H1 (cell line): Measurements from ENCODE around the gene FIZ1. TPM values are rescaled to one million over a fixed set of nuclear protein-coding genes. Genes with fewer than 3 reads are reported as not detected.
"Not testable (repeated sequence)": the region's sequence is repeated elsewhere in the genome, so short reads cannot be mapped to it uniquely, and the experiment has no call there.

ENCODE experiments used
- CTCF ChIA-PET: fragments of 300-600 bp; sonication (Branson Sonifier 250); formaldehyde crosslinking; loops from one replicate; lab custom pipeline; 2021; ENCODE audit not compliant: partially characterized antibody; lab: Charles Lee
- POLR2A ChIA-PET: fragments of 300-600 bp; sonication (Branson Sonifier 250); formaldehyde crosslinking; loops from one replicate; lab custom pipeline; 2021; ENCODE audit warnings: inconsistent platforms; ENCODE audit not compliant: partially characterized antibody; lab: Charles Lee
- DNase-seq, 2 experiments: peaks; one replicate each; pipeline versions ENCODE4 v3.0.0 to v3.0.0-alpha.2; 2010 to 2022; ENCODE audit warnings: low spot score in 2 of 2, low read depth in 1 of 2, mixed read lengths in 1 of 2
- FAIRE-seq: peaks from 2 replicates; lab custom pipeline; 2011; peaks lifted over from hg19 to GRCh38; lab: Jason Lieb, UNC
- H2AFZ ChIP-seq: 2 replicates; pipeline ENCODE4 v1.8.1; 2012; ENCODE audit warnings: low read length, inconsistent platforms
- H2AK5ac ChIP-seq: 2 replicates; pipeline ENCODE4 v1.6.1; 2013; ENCODE audit warnings: low read depth, low read length
- H2BK120ac ChIP-seq: replicated peaks from 2 replicates; pipeline ENCODE3; 2013; ENCODE audit warnings: low read depth, low read length, inconsistent platforms
- H2BK12ac ChIP-seq: 2 replicates; pipeline ENCODE4 v1.6.1; 2013; ENCODE audit warnings: low read depth, low read length
- H2BK15ac ChIP-seq: 2 replicates; pipeline ENCODE4 v1.6.1; 2013; ENCODE audit warnings: low read length
- H2BK20ac ChIP-seq: 2 replicates; pipeline ENCODE4 v1.6.1; 2013; ENCODE audit warnings: low read length
- H2BK5ac ChIP-seq: 2 replicates; pipeline ENCODE4 v1.6.1; 2013; ENCODE audit warnings: low read depth, low read length
- H3K14ac ChIP-seq: 2 replicates; pipeline ENCODE4 v1.6.1; 2013; ENCODE audit warnings: inconsistent platforms; ENCODE audit not compliant: insufficient read length
- H3K18ac ChIP-seq: 2 replicates; pipeline ENCODE4 v1.6.1; 2013; ENCODE audit warnings: low read length; ENCODE audit errors: extremely low read depth
- H3K23ac ChIP-seq: 2 replicates; pipeline ENCODE4 v1.6.1; 2013; ENCODE audit warnings: inconsistent platforms; ENCODE audit not compliant: insufficient read length
- H3K23me2 ChIP-seq: 2 replicates; pipeline ENCODE4 v1.6.1; 2013; ENCODE audit warnings: low read depth, low read length
- H3K27ac ChIP-seq: 2 replicates; pipeline ENCODE4 v1.6.1; 2011; ENCODE audit warnings: low read depth, low read length, inconsistent platforms
- H3K27me3 ChIP-seq, 4 experiments: replicated peaks in 1 of 4; 1 replicate in 1 of 4; 2 replicates in 3 of 4; pipeline versions ENCODE4 v1.6.1 to v1.8.1; 2011 to 2013; ENCODE audit warnings: low read length in 3 of 4, mild to moderate bottlenecking in 3 of 4, inconsistent platforms in 2 of 4, mixed read lengths in 2 of 4, moderate library complexity in 1 of 4; ENCODE audit not compliant: control insufficient read depth in 3 of 4, insufficient read depth in 3 of 4; ENCODE audit errors: extremely low read depth in 1 of 4
- H3K36me3 ChIP-seq, 4 experiments: 2 replicates each; pipeline versions ENCODE4 v1.6.1 to v1.8.1; 2011 to 2013; ENCODE audit warnings: mild to moderate bottlenecking in 4 of 4, low read length in 3 of 4, moderate library complexity in 2 of 4, control low read depth in 1 of 4, inconsistent platforms in 1 of 4; ENCODE audit not compliant: insufficient read depth in 4 of 4, control insufficient read depth in 2 of 4
- H3K4ac ChIP-seq: replicated peaks from 2 replicates; pipeline ENCODE3; 2013; ENCODE audit warnings: low read length, low read depth, mixed read lengths, inconsistent platforms; ENCODE audit not compliant: insufficient read length
- H3K4me1 ChIP-seq, 4 experiments: replicated peaks in 1 of 4; 1 replicate in 1 of 4; 2 replicates in 3 of 4; pipeline versions ENCODE4 v1.6.1 to v1.8.1; 2011 to 2013; ENCODE audit warnings: low read length in 3 of 4, inconsistent platforms in 2 of 4, mixed read lengths in 1 of 4; ENCODE audit not compliant: insufficient read depth in 4 of 4, control insufficient read depth in 3 of 4
- H3K4me2 ChIP-seq, 2 experiments: 2 replicates each; pipeline versions ENCODE4 v1.6.1 to v1.8.1; 2011 to 2013; ENCODE audit warnings: low read depth in 2 of 2, low read length in 2 of 2, control low read depth in 1 of 2, inconsistent platforms in 1 of 2, mild to moderate bottlenecking in 1 of 2; ENCODE audit not compliant: insufficient read depth in 1 of 2
- H3K4me3 ChIP-seq, 4 experiments: fragments of 200-600, 300-600 bp in 1 of 4; sonication (generic), shearing (Covaris generic), sonication (Bioruptor Twin) in 1 of 4; 2 replicates each; pipeline versions ENCODE4 v1.5.1 to v1.8.1; 2011 to 2016; ENCODE audit warnings: low read length in 4 of 4, low read depth in 3 of 4, control low read depth in 2 of 4, inconsistent platforms in 2 of 4, mild to moderate bottlenecking in 2 of 4, mixed read lengths in 1 of 4, moderate library complexity in 1 of 4; ENCODE audit not compliant: insufficient read depth in 2 of 4; ENCODE audit errors: extremely low read depth in 1 of 4
- H3K56ac ChIP-seq: replicated peaks from 2 replicates; pipeline ENCODE3; 2013; ENCODE audit warnings: low read depth, mild to moderate bottlenecking, mixed read lengths, low read length, inconsistent platforms; ENCODE audit not compliant: insufficient read length
- H3K79me1 ChIP-seq: 2 replicates; pipeline ENCODE4 v1.6.1; 2013; ENCODE audit warnings: low read depth, low read length, control low read depth
- H3K79me2 ChIP-seq, 2 experiments: 2 replicates each; pipeline versions ENCODE4 v1.6.1 to v1.8.1; 2012 to 2013; ENCODE audit warnings: low read length in 2 of 2, mild to moderate bottlenecking in 2 of 2, inconsistent platforms in 1 of 2; ENCODE audit not compliant: insufficient read depth in 2 of 2, control insufficient read depth in 1 of 2
- H3K9ac ChIP-seq, 4 experiments: replicated peaks in 1 of 4; 1 replicate in 1 of 4; 2 replicates in 3 of 4; pipeline versions ENCODE4 v1.6.1 to v1.8.1; 2011 to 2013; ENCODE audit warnings: low read depth in 3 of 4, low read length in 3 of 4, control low read depth in 2 of 4, mild to moderate bottlenecking in 2 of 4, moderate library complexity in 2 of 4, inconsistent platforms in 1 of 4; ENCODE audit errors: extremely low read depth in 1 of 4
- H3K9me3 ChIP-seq, 2 experiments: 2 replicates each; pipeline versions ENCODE4 v1.6.1 to v1.8.1; 2012 to 2013; ENCODE audit warnings: mild to moderate bottlenecking in 2 of 2, moderate library complexity in 2 of 2, control low read depth in 1 of 2, inconsistent platforms in 1 of 2, low read depth in 1 of 2, low read length in 1 of 2, mixed read lengths in 1 of 2; ENCODE audit not compliant: insufficient read depth in 2 of 2
- H4K20me1 ChIP-seq, 2 experiments: replicated peaks in 1 of 2; 2 replicates each; pipeline versions ENCODE3 to v1.8.1; 2011 to 2013; ENCODE audit warnings: inconsistent platforms in 2 of 2, low read length in 2 of 2, mild to moderate bottlenecking in 1 of 2; ENCODE audit not compliant: insufficient read depth in 2 of 2, control insufficient read depth in 1 of 2
- H4K5ac ChIP-seq: 2 replicates; pipeline ENCODE4 v1.6.1; 2013; ENCODE audit warnings: low read length, low read depth, mixed read lengths, inconsistent platforms; ENCODE audit not compliant: insufficient read length
- H4K8ac ChIP-seq: 2 replicates; pipeline ENCODE4 v1.8.0; 2013; ENCODE audit warnings: mild to moderate bottlenecking, moderate library complexity, low read length, inconsistent platforms; ENCODE audit not compliant: insufficient read depth; ENCODE audit errors: extremely low read depth
- H4K91ac ChIP-seq: replicated peaks from 2 replicates; pipeline ENCODE3; 2013; ENCODE audit warnings: low read length, mixed read lengths, inconsistent platforms; ENCODE audit not compliant: insufficient read length
- WGBS, 2 experiments: shearing (Covaris generic) in 1 of 2; methylation state at CpG; one replicate each; pipeline versions ENCODE4 v1.1.6 to v1.1.7; 2013 to 2015; ENCODE audit warnings: low lambda C conversion rate in 2 of 2, mixed read lengths in 2 of 2, inconsistent platforms in 1 of 2, low coverage in 1 of 2, missing lambda C conversion rate in 1 of 2; ENCODE audit not compliant: insufficient replicate concordance in 2 of 2, insufficient coverage in 1 of 2, insufficient read length in 1 of 2; ENCODE audit errors: extremely low coverage in 1 of 2, missing lambda C conversion rate in 1 of 2; 5-methylcytosine and 5-hydroxymethylcytosine counted together
- polyA plus RNA-seq, 7 experiments: library from polyadenylated mRNA; depleted of rRNA in 3 of 7; stranded (reverse) in 5 of 7; unstranded in 2 of 7; fragments of >200 nt in 5 of 7; fragments of 200-250 nt in 2 of 7; gene quantifications; 1 replicate in 5 of 7; 2 replicates in 1 of 7; 4 replicates in 1 of 7; pipeline versions ENCODE4 v1.2.1 to v1.2.3, GENCODE V29; 2011 to 2013; ENCODE audit warnings: missing spikeins in 2 of 7, mixed read lengths in 2 of 7
- total RNA-seq: library from RNA; stranded (reverse); fragmentation: NEBNext Ultra II Directional; extraction: Animal tissue kit (Norgen Biotek cat#: 25700); gene quantifications from 2 replicates; pipeline ENCODE4 v1.2.1, GENCODE V29; 2021

FIZ1 gene
- total and polyA plus RNA-seq, 2 of the 8 experiments (the other 6 are each of a cell fraction or from before 2014, with no cell fraction given), result 9.1 to 18.5 TPM

DNA sequence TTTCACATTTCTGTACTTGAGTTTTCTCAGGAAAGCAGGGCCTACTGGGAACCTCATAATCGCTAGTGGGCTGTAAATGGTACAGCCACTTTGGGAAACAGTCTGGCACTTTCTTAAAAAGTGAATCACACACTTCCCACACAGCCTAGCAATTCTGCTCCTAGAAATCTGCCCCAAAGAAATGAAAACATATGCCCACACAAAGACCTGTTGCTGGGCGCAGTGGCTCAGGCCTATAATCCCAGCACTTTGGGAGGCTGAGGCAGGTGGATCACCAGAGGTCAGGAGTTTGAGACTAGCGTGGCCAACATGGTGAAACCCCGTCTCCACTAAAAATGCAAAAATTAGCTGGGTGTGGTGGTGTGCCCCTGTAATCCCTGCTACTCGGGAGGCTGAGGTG is 29.8 kb downstream of the FIZ1 start:
- H3K23me2 ChIP-seq, H3K27me3 ChIP-seq, DNase-seq, H3K36me3 ChIP-seq, H2AK5ac ChIP-seq, H3K14ac ChIP-seq, H2BK5ac ChIP-seq, H3K9me3 ChIP-seq, H3K4me2 ChIP-seq, H4K5ac ChIP-seq, H3K4ac ChIP-seq, H3K27ac ChIP-seq, H4K8ac ChIP-seq, H2BK20ac ChIP-seq, H3K4me3 ChIP-seq, POLR2A ChIA-PET, H2AFZ ChIP-seq, H2BK12ac ChIP-seq, H3K4me1 ChIP-seq, H4K20me1 ChIP-seq, H2BK120ac ChIP-seq, H3K56ac ChIP-seq, H2BK15ac ChIP-seq, H3K79me1 ChIP-seq, H3K18ac ChIP-seq, H3K9ac ChIP-seq, H3K79me2 ChIP-seq, H3K23ac ChIP-seq, H4K91ac ChIP-seq, FAIRE-seq: not testable (repeated sequence)
- 86% methylated on average over 5 of the region's 5 CpGs; no CpG with 5 or more reads in 1 of the 2 experiments for WGBS, 2 experiments
- CTCF ChIA-PET, result interaction anchor here (1.6 kb wide), 1 partner anchor 65 kb away, joined by 3 read pairs; no protein-coding TSS in a partner anchor
